Left ventricle myocardium inferior (tissue), 1 donor: ENCODE results near the gene RASAL2. TPM values are rescaled to one million over a fixed set of nuclear protein-coding genes. Genes with fewer than 3 reads are reported as not detected.

Experiments
- DNase-seq: peaks from one replicate; pipeline ENCODE4 v3.0.0-alpha.2; 2020
- H3K27ac ChIP-seq: fragments of 200-600 bp; replicated peaks from 2 replicates; pipeline ENCODE4 v1.8.0; 2021
- H3K27me3 ChIP-seq: fragments of 200-600 bp; 2 replicates; pipeline ENCODE4 v1.8.0; 2021; ENCODE audit warnings: low read depth
- H3K36me3 ChIP-seq: fragments of 200-600 bp; 2 replicates; pipeline ENCODE4 v1.8.0; 2021
- H3K4me1 ChIP-seq: fragments of 200-600 bp; 2 replicates; pipeline ENCODE4 v1.8.0; 2021
- H3K4me3 ChIP-seq: fragments of 200-600 bp; 2 replicates; pipeline ENCODE4 v1.8.0; 2021; ENCODE audit warnings: mild to moderate bottlenecking, moderate library complexity
- H3K9me3 ChIP-seq: fragments of 200-600 bp; replicated peaks from 2 replicates; pipeline ENCODE4 v1.8.0; 2021
- CTCF ChIP-seq: fragments of 200-600 bp; IDR thresholded peaks from 2 replicates; pipeline ENCODE4 v1.8.0; 2021; ENCODE audit warnings: antibody characterized with exemption, mild to moderate bottlenecking, borderline replicate concordance
- intact Hi-C: fragments of 100-400 bp; cut with micrococcal nuclease; formaldehyde crosslinking; loops from one replicate; pipeline ENCODE4 v1.11.0; 2022
- total RNA-seq: library from RNA; stranded (reverse); fragmentation: NEBNext Ultra II Directional; extraction: Animal tissue kit (Norgen Biotek cat#: 25700); gene quantifications from one replicate; pipeline ENCODE4 v1.2.1, GENCODE V29; 2021
- donor health status: DM: no; HTN: yes; CAD: no; lungs with severe emphysema.

Gene RASAL2
- total RNA-seq, 1 donor from 2014 or later, result 28.3 TPM

- no peaks in the 10 kb centered on the region for H3K36me3 ChIP-seq
- no peak overlapping the region for H3K27ac ChIP-seq
- H3K9me3 ChIP-seq, result peaks cover 6% of the 10 kb centered on the region
- no peak for TF ChIP-seq CTCF
- H3K4me1 ChIP-seq, result peaks cover 66% of the 10 kb centered on the region
- no peak overlapping the region for H3K4me3 ChIP-seq
- intact Hi-C loops, result no loop called here
- H3K27me3 ChIP-seq, result no peaks in the 10 kb centered on the region
- DNase-seq, result no peak
Measured at GRCh38 chr1:178275049-178275448, 181.1 kb downstream of the RASAL2 start.

- Histone ChIP-seq H3K27me3 (no peaks in the 10 kb centered on the region), H3K36me3 (no peaks in the 10 kb centered on the region), H3K27ac (no peak overlapping the region), H3K4me3 (no peak overlapping the region), H3K4me1 (peaks cover 66% of the 10 kb centered on the region), H3K9me3 (peaks cover 6% of the 10 kb centered on the region)
- TF ChIP-seq CTCF, result no peak
- intact Hi-C loops, result no loop called here
- DNase-seq, result no peak
Measured at GRCh38 chr1:178275553-178275952, 181.6 kb downstream of the RASAL2 start.

GRCh38 chr1:178277793-178278530, 184.1 kb downstream of the RASAL2 start:
- H3K9me3 ChIP-seq, result peaks cover 6% of the 10 kb centered on the region
- H3K27ac ChIP-seq, result peak overlapping the region; percentile 7
- peaks cover 68% of the 10 kb centered on the region for H3K4me1 ChIP-seq
- intact Hi-C loops, result no loop called here
- no peak for TF ChIP-seq CTCF
- no peak for DNase-seq
- no peaks in the 10 kb centered on the region for H3K36me3 ChIP-seq
- H3K27me3 ChIP-seq, result no peaks in the 10 kb centered on the region
- H3K4me3 ChIP-seq, result no peak overlapping the region

- Histone ChIP-seq H3K4me3 (no peak overlapping the region), H3K9me3 (peaks cover 6% of the 10 kb centered on the region), H3K36me3 (peaks cover 4% of the 10 kb centered on the region), H3K27me3 (no peaks in the 10 kb centered on the region), H3K4me1 (peaks cover 72% of the 10 kb centered on the region), H3K27ac (no peak overlapping the region)
- no peak for DNase-seq
- TF ChIP-seq CTCF, result no peak
- intact Hi-C loops, result no loop called here
Measured at GRCh38 chr1:178278916-178279686, 185.2 kb downstream of the RASAL2 start.

GRCh38 chr1:178282949-178283367, 189.1 kb downstream of the RASAL2 start:
- intact Hi-C loops, result loop anchor here (5.0 kb wide), 1 partner anchor 251 kb away; no protein-coding TSS in a partner anchor
- DNase-seq, result no peak
- no peak overlapping the region for H3K4me3 ChIP-seq
- no peaks in the 10 kb centered on the region for H3K27me3 ChIP-seq
- H3K9me3 ChIP-seq, result peaks cover 2% of the 10 kb centered on the region
- peaks cover 15% of the 10 kb centered on the region for H3K36me3 ChIP-seq
- peak; percentile 65 for TF ChIP-seq CTCF
- H3K4me1 ChIP-seq, result peaks cover 62% of the 10 kb centered on the region
- no peak overlapping the region for H3K27ac ChIP-seq
